A673 (cell line): ENCODE results near the gene ANP32A.

ENCODE experiments used
- EZH2 ChIP-seq: fragments of 200-600 bp; sonication (generic); IDR thresholded peaks from 2 replicates; pipeline ENCODE4 v1.6.1; 2017; ENCODE audit warnings: borderline replicate concordance, low read depth, mild to moderate bottlenecking, mixed read lengths, antibody characterized with exemption, low read length; ENCODE audit not compliant: poor library complexity, severe bottlenecking
- TF ChIP-seq, protein P1 (sequence below): fragments of 300-800, 200-600 bp; sonication (generic); conservative IDR thresholded peaks from 2 replicates; pipeline ENCODE4 v1.5.1; 2017; ENCODE audit warnings: low read depth, mild to moderate bottlenecking, antibody characterized with exemption, low read length, moderate library complexity, mixed read lengths

DNA sequence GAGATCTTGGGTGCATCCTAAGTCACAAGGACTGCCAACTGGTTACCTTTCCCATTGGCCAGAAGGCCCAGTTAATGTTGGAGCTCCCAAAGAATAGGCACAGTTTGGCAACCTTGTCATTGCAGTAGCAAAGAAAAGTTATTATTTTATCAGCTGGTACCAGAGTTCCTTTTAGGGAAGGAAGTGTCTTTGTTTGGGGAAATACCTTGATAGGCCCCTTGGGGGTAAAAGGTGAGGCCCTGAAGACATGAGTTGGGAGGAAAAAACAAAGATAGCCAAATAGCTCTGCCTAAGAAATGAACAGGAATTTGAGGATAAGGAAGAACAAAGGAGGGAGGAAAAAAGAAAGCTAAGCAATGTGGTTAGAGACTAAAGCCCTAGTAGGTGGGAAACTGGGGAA, 85.8 kb downstream of the ANP32A start:
- TF ChIP-seq, protein P1, sequence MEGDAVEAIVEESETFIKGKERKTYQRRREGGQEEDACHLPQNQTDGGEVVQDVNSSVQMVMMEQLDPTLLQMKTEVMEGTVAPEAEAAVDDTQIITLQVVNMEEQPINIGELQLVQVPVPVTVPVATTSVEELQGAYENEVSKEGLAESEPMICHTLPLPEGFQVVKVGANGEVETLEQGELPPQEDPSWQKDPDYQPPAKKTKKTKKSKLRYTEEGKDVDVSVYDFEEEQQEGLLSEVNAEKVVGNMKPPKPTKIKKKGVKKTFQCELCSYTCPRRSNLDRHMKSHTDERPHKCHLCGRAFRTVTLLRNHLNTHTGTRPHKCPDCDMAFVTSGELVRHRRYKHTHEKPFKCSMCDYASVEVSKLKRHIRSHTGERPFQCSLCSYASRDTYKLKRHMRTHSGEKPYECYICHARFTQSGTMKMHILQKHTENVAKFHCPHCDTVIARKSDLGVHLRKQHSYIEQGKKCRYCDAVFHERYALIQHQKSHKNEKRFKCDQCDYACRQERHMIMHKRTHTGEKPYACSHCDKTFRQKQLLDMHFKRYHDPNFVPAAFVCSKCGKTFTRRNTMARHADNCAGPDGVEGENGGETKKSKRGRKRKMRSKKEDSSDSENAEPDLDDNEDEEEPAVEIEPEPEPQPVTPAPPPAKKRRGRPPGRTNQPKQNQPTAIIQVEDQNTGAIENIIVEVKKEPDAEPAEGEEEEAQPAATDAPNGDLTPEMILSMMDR: no peak
- TF ChIP-seq EZH2: no peak
